Motor neuron (in vitro differentiated cells): ENCODE results near the gene ATP9A. TPM values are rescaled to one million over a fixed set of nuclear protein-coding genes. Genes with fewer than 3 reads are reported as not detected.

Experiments used
- ATAC-seq, 8 experiments: fragments of 200-7000 bp; cut with Tn5 transposase; replicated peaks in 6 of 8; 2 replicates each; pipeline ENCODE4 v1.8.0; 2021; ENCODE audit warnings: mild to moderate bottlenecking in 8 of 8, moderate library complexity in 8 of 8
- H3K27ac ChIP-seq, 2 donors: fragments of 250-450 bp; sonication (Bioruptor Pico); 2 replicates each; pipeline ENCODE4 v1.9.0; 2021; ENCODE audit warnings: antibody characterized with exemption in 2 of 2, mild to moderate bottlenecking in 2 of 2, moderate library complexity in 1 of 2
- H3K4me1 ChIP-seq, 2 donors: fragments of 250-450 bp; sonication (Bioruptor Pico); replicated peaks in 1 of 2; 2 replicates each; pipeline ENCODE4 v1.6.1; 2021; ENCODE audit warnings: antibody characterized with exemption in 2 of 2, mild to moderate bottlenecking in 2 of 2, moderate library complexity in 1 of 2
- H3K4me3 ChIP-seq, 5 donors: fragments of 250-450 bp; sonication (Bioruptor Pico); 2 replicates each; pipeline ENCODE4 v1.9.0; 2021; ENCODE audit warnings: antibody characterized with exemption in 5 of 5, mild to moderate bottlenecking in 5 of 5, moderate library complexity in 4 of 5
- WGBS, 10 experiments: fragments of 450-650 bp; shearing (Covaris generic); methylation state at CpG; one replicate each; pipeline ENCODE4 v1.0.0; 2022; 5-methylcytosine and 5-hydroxymethylcytosine counted together
- in situ Hi-C, 9 experiments: fragments of 400-800 bp; cut with MboI; loops; one replicate each; pipeline ENCODE4 v1.15.0; 2021; ENCODE audit warnings: low sequenced_read_pairs in 9 of 9, low pct_unique_long_range_greater_than_20kb in 2 of 9; ENCODE audit not compliant: unreplicated experiment in 9 of 9
- total RNA-seq, 8 experiments: library from RNA; unstranded; fragments of 300-600 nt; gene quantifications; 2 replicates each; pipeline versions ENCODE4 v1.2.3 to v1.2.4, GENCODE V29; 2022

The ATP9A gene
- total RNA-seq, 8 experiments from 2014 or later = 29.7 to 103 (median 88.1) TPM

DNA sequence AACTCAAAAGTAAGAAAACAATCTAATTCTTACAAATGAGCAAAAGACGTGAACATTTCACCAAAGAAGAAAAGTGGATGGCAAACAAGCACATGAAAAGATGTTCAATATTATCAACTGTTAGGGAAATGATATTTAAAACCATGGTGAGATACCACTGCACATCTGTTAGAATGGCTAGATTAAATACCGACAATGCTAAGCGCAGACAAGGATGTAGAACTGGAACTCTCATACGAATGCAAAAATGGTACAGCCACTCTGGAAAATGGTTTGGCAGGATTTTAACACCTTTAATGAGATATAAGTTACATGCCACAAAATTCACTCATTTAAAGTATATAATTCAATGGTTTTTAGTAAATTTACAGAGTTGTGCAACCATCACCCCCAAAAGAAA is 181.0 kb downstream of the ATP9A start:
- no peak overlapping the region for H3K4me3 ChIP-seq
- in situ Hi-C loops = loop anchor here in 4 of 9 experiments (25.0 kb wide), 3 partner anchors 200 to 600 kb away; no protein-coding TSS in a partner anchor
- no peak overlapping the region for H3K27ac ChIP-seq
- WGBS, 10 experiments = 83 to 100% (median 95%) methylated on average over 1 to 4 of the region's 4 CpGs; no CpG with 5 or more reads in 2 of the 10 experiments
- ATAC-seq = no peak
- no peaks in the 10 kb centered on the region for H3K4me1 ChIP-seq

GRCh38 chr20:51586005-51586440 is 182.2 kb downstream of the ATP9A start:
- 0 to 100% (median 77%) methylated on average over 1 to 4 of the region's 4 CpGs; no CpG with 5 or more reads in 5 of the 10 experiments for WGBS, 10 experiments
- Histone ChIP-seq H3K27ac (no peak overlapping the region), H3K4me3 (no peak overlapping the region), H3K4me1 (no peaks in the 10 kb centered on the region)
- in situ Hi-C loops = loop anchor here in 4 of 9 experiments (25.0 kb wide), 3 partner anchors 199 to 599 kb away; no protein-coding TSS in a partner anchor
- peak in 2 of 8 experiments; percentile 85 to 92 for ATAC-seq

DNA sequence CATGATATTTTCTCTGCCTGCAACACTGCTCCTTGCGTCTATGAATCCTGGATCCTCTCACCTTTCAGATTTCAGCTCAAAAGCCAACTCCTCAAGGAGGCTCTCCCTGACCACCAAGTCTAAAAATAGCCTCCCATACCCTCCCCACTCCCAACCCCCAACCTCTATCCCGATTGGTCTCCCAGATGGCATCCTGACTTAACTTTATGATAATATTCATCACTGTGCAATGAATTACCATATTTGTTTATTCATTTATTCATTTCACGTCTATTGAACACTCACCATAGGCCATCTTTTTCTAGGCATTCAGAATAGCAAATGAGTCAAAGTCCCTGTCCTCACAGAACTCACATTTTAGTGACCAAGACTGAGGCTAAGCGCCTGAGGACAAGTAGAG is 183.0 kb downstream of the ATP9A start:
- H3K4me1 ChIP-seq = no peaks in the 10 kb centered on the region
- in situ Hi-C loops = loop anchor here in 4 of 9 experiments (25.0 kb wide), 3 partner anchors 198 to 598 kb away; no protein-coding TSS in a partner anchor
- ATAC-seq = peak in 4 of 8 experiments; percentile 14 to 90 (median 70)
- H3K27ac ChIP-seq = no peak overlapping the region
- 17 to 100% (median 64%) methylated on average over 1 to 3 of the region's 4 CpGs; no CpG with 5 or more reads in 1 of the 10 experiments for WGBS, 10 experiments
- H3K4me3 ChIP-seq = no peak overlapping the region

DNA sequence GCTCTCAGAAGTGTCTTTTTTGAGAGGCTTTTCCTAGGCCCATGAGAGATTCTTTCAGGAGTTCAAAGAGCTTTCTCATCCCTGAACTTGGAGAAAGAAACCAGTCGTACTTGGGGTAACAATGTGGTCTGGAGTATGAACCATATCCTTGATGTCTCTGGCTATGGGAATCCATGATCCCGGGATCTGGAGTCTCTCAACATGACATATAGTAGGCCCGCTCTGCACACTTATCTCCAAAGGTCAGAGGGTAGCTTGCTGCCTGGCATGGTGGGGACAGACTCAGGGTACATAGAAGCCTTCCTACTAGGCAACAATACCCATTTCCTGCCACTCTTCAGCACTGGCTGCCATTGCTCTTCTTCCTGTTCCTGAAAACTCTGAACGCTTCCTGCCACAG is 183.5 kb downstream of the ATP9A start:
- ATAC-seq = no peak
- H3K27ac ChIP-seq = no peak overlapping the region
- H3K4me1 ChIP-seq = no peaks in the 10 kb centered on the region
- 60 to 100% (median 82%) methylated on average over 1 to 4 of the region's 4 CpGs; no CpG with 5 or more reads in 3 of the 10 experiments for WGBS, 10 experiments
- in situ Hi-C loops = loop anchor here in 4 of 9 experiments (25.0 kb wide), 3 partner anchors 197 to 597 kb away; no protein-coding TSS in a partner anchor
- no peak overlapping the region for H3K4me3 ChIP-seq

GRCh38 chr20:51584116-51584515 is 184.1 kb downstream of the ATP9A start:
- 60 to 100% (median 88%) methylated on average over 1 to 7 of the region's 8 CpGs; no CpG with 5 or more reads in 1 of the 10 experiments for WGBS, 10 experiments
- in situ Hi-C loops = loop anchor here in 4 of 9 experiments (25.0 kb wide), 3 partner anchors 197 to 597 kb away; no protein-coding TSS in a partner anchor
- no peak overlapping the region for H3K4me3 ChIP-seq
- no peak overlapping the region for H3K27ac ChIP-seq
- no peaks in the 10 kb centered on the region for H3K4me1 ChIP-seq
- ATAC-seq = no peak

GRCh38 chr20:51583499-51583898 is 184.7 kb downstream of the ATP9A start:
- no peak for ATAC-seq
- WGBS, 10 experiments = 70 to 100% (median 85%) methylated on average over 2 to 12 of the region's 14 CpGs; no CpG with 5 or more reads in 3 of the 10 experiments
- in situ Hi-C loops = loop anchor here in 4 of 9 experiments (25.0 kb wide), 3 partner anchors 196 to 596 kb away; no protein-coding TSS in a partner anchor
- Histone ChIP-seq H3K4me1 (no peaks in the 10 kb centered on the region), H3K27ac (no peak overlapping the region), H3K4me3 (no peak overlapping the region)

GRCh38 chr20:51583073-51583472 is 185.1 kb downstream of the ATP9A start:
- WGBS, 10 experiments = 41 to 100% (median 91%) methylated on average over 2 to 13 of the region's 13 CpGs; no CpG with 5 or more reads in 3 of the 10 experiments
- in situ Hi-C loops = loop anchor here in 4 of 9 experiments (25.0 kb wide), 3 partner anchors 196 to 596 kb away; no protein-coding TSS in a partner anchor
- ATAC-seq = no peak

GRCh38 chr20:51581571-51581970 is 186.6 kb downstream of the ATP9A start:
- in situ Hi-C loops = loop anchor here in 4 of 9 experiments (25.0 kb wide), 3 partner anchors 194 to 594 kb away; no protein-coding TSS in a partner anchor
- Histone ChIP-seq H3K27ac (no peak overlapping the region), H3K4me3 (no peak overlapping the region), H3K4me1 (no peaks in the 10 kb centered on the region)
- no peak for ATAC-seq

More at GRCh38 chr20:51583073-51583472, 185.1 kb downstream of the ATP9A start:
- no peak overlapping the region for H3K27ac ChIP-seq
- H3K4me3 ChIP-seq = no peak overlapping the region
- no peaks in the 10 kb centered on the region for H3K4me1 ChIP-seq

GRCh38 chr20:51579137-51579536 is 189.1 kb downstream of the ATP9A start:
- ATAC-seq = peak in 2 of 8 experiments; percentile 18 to 89
- WGBS, 10 experiments = 40 to 100% (median 75%) methylated on average over 1 to 2 of the region's 8 CpGs; no CpG with 5 or more reads in 4 of the 10 experiments
- Histone ChIP-seq H3K4me3 (no peak overlapping the region), H3K4me1 (no peaks in the 10 kb centered on the region), H3K27ac (no peak overlapping the region)
- in situ Hi-C loops = loop anchor here in 4 of 9 experiments (25.0 kb wide), 3 partner anchors 192 to 592 kb away; no protein-coding TSS in a partner anchor

DNA sequence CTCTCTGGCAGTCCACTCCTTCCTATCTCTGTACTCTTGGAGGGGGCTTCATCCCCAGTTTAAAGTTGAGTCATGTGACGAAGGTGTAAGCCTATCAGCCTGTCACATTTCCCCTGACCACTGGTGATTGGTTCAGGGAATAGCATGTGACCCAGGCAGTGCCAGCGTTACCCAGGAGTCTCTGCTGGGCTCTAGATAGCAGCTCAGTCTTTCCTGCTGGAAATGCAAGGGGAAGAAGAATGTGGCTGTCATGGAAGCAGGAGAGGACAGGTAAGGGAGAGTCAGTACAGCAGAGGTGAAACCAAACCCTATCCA is 190.1 kb downstream of the ATP9A start:
- in situ Hi-C loops = loop anchor here in 4 of 9 experiments (25.0 kb wide), 3 partner anchors 191 to 591 kb away; no protein-coding TSS in a partner anchor
- H3K4me3 ChIP-seq = no peak overlapping the region
- no peak for ATAC-seq
- no peak overlapping the region for H3K27ac ChIP-seq
- H3K4me1 ChIP-seq = no peaks in the 10 kb centered on the region
- WGBS, 10 experiments = 83 to 100% (median 100%) methylated on average over 1 to 2 of the region's 2 CpGs; no CpG with 5 or more reads in 4 of the 10 experiments

- Histone ChIP-seq H3K4me1 (no peaks in the 10 kb centered on the region), H3K4me3 (no peak overlapping the region), H3K27ac (no peak overlapping the region)
- WGBS, 10 experiments = 45 to 100% (median 96%) methylated on average over 1 to 8 of the region's 11 CpGs
- no peak for ATAC-seq
- in situ Hi-C loops = loop anchor here in 4 of 9 experiments (25.0 kb wide), 3 partner anchors 190 to 590 kb away; no protein-coding TSS in a partner anchor
Observed at GRCh38 chr20:51577432-51578144, 190.6 kb downstream of the ATP9A start.

DNA sequence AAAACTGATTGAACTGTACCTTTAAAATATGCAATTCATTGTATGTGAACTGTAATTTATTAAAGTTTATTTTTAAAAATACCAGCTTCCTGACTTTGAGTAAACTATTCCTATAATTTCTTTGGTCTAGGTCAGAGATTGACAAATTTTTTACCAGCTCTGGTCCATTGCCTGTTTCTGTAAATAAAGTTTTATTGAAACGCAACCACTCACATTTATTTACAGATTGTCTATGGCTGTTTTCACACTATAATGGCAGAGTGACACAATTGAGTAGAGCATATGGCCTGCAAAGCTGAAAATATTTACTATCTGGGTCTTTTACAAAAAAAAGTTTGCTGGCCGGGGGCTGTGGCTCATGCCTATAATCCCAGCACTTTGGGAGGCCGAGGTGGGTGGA is 192.7 kb downstream of the ATP9A start:
- no peak for ATAC-seq
- no peak overlapping the region for H3K27ac ChIP-seq
- in situ Hi-C loops = loop anchor here in 4 of 9 experiments (25.0 kb wide), 3 partner anchors 188 to 588 kb away; no protein-coding TSS in a partner anchor
- no peaks in the 10 kb centered on the region for H3K4me1 ChIP-seq
- 80 to 100% (median 92%) methylated on average over 1 to 3 of the region's 3 CpGs; no CpG with 5 or more reads in 5 of the 10 experiments for WGBS, 10 experiments
- no peak overlapping the region for H3K4me3 ChIP-seq
